HG03342 (cell line): ENCODE data around the gene PLA2G6.
"Not testable (repeated sequence)": the region's sequence is repeated elsewhere in the genome, so short reads cannot be mapped to it uniquely, and the experiment has no call there.

Experiments used
- ATAC-seq: cut with Tn5 transposase; IDR thresholded peaks from one replicate; pipeline ENCODE4 v1.9.1; 2021; ENCODE audit warnings: mild to moderate bottlenecking, moderate library complexity; ENCODE audit not compliant: unreplicated experiment

Gene PLA2G6

GRCh38 chr22:38170469-38170868 lies 11.2 kb downstream of the PLA2G6 start:
- no peak for ATAC-seq

GRCh38 chr22:38169116-38169515 lies 12.5 kb downstream of the PLA2G6 start:
- no peak for ATAC-seq

- ATAC-seq, result no peak
Observed at GRCh38 chr22:38167988-38168407, 13.6 kb downstream of the PLA2G6 start.

- ATAC-seq, result no peak
Observed at GRCh38 chr22:38165922-38166593, 15.6 kb downstream of the PLA2G6 start.

- ATAC-seq, result no peak
Observed at GRCh38 chr22:38164551-38164918, 17.1 kb downstream of the PLA2G6 start.

- ATAC-seq, result no peak
Observed at GRCh38 chr22:38163844-38164550, 17.6 kb downstream of the PLA2G6 start.

GRCh38 chr22:38162881-38163843 lies 18.5 kb downstream of the PLA2G6 start:
- ATAC-seq, result no peak

- ATAC-seq, result no peak
Observed at GRCh38 chr22:38155703-38156102, 25.9 kb downstream of the PLA2G6 start.

- ATAC-seq, result not testable (repeated sequence)
Observed at GRCh38 chr22:38154563-38154915, 27.1 kb downstream of the PLA2G6 start.

GRCh38 chr22:38153821-38154562 lies 27.6 kb downstream of the PLA2G6 start:
- no peak for ATAC-seq

GRCh38 chr22:38151126-38151500 lies 30.5 kb downstream of the PLA2G6 start:
- no peak for ATAC-seq

- ATAC-seq, result no peak
Observed at GRCh38 chr22:38148245-38148644, 33.4 kb downstream of the PLA2G6 start.

- ATAC-seq, result not testable (repeated sequence)
Observed at GRCh38 chr22:38146166-38146565, 35.5 kb downstream of the PLA2G6 start.

GRCh38 chr22:38144025-38144405 lies 37.6 kb downstream of the PLA2G6 start:
- no peak for ATAC-seq

GRCh38 chr22:38142606-38143005 lies 39.0 kb downstream of the PLA2G6 start:
- ATAC-seq, result no peak

GRCh38 chr22:38141217-38141973 lies 40.2 kb downstream of the PLA2G6 start:
- no peak for ATAC-seq

- no peak for ATAC-seq
Observed at GRCh38 chr22:38139901-38140300, 41.7 kb downstream of the PLA2G6 start.

GRCh38 chr22:38138961-38139360 lies 42.7 kb downstream of the PLA2G6 start:
- no peak for ATAC-seq

- ATAC-seq, result no peak
Observed at GRCh38 chr22:38137876-38138687, 43.5 kb downstream of the PLA2G6 start.
